IPS-18a (cell line): ENCODE results near the gene ARHGAP20.
A peak's percentile ranks its signal among the peaks of the same experiment; 100 is the strongest.

ENCODE experiments used
- H3K27ac ChIP-seq: one replicate; pipeline ENCODE4 v1.5.1; 2013; ENCODE audit warnings: low read length
- H3K27me3 ChIP-seq: one replicate; pipeline ENCODE4 v1.6.1; 2013; ENCODE audit warnings: mild to moderate bottlenecking, low read length; ENCODE audit not compliant: control insufficient read depth, insufficient read depth
- H3K36me3 ChIP-seq: one replicate; pipeline ENCODE4 v1.6.1; 2013; ENCODE audit warnings: low read depth, low read length; ENCODE audit not compliant: control insufficient read depth
- H3K4me1 ChIP-seq: one replicate; pipeline ENCODE4 v1.6.1; 2013; ENCODE audit warnings: low read depth, low read length; ENCODE audit not compliant: control insufficient read depth
- H3K4me3 ChIP-seq: one replicate; pipeline ENCODE4 v1.5.1; 2013; ENCODE audit warnings: low read length
- H3K9ac ChIP-seq: one replicate; pipeline ENCODE4 v1.6.1; 2013; ENCODE audit warnings: mild to moderate bottlenecking, low read length, moderate library complexity
- H3K9me3 ChIP-seq: one replicate; pipeline ENCODE4 v1.6.1; 2013; ENCODE audit warnings: low read depth, low read length; ENCODE audit not compliant: control insufficient read depth

Gene ARHGAP20

DNA sequence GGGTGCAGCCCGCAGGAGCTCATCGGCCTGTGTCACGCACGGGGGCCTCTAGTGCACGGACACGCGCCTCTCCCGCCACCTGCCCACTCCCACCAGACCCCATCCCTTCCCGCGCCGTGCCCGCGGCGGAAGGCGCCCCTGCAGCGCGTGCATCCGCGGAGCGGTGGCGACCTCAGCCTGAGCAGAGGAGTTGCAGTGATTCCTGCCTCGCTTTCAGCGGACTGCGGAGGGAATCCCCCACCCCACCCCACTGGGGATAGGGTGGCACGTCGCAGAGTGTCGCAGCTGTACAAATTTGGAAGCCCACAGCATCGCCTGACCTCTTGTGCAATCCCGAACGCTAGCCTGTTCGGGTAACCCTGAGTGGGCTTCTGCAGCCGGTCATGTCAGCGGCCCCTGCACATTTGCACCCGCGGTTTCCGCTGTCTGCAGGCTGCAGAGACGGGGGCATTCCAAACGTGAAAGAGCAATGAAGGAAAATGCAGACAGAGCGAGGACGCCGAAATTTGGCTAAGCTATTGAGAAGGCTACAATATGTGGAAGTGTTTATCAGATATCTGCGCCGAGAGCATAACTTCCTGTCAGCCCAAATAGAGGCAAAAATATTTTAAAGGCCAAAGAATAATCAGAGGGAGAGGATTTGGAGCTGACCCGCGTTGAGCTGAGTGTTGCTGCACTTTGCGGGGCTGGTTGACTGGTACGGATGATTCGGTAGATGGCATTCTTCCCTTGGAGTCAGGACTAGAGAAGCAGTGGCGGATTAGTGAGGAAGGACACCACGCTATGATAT lies 617 bp upstream of the ARHGAP20 start:
- no peak overlapping the region for H3K9ac ChIP-seq
- peaks cover 78% of the 10 kb centered on the region for H3K27me3 ChIP-seq
- peak overlapping the region; percentile 63 for H3K4me3 ChIP-seq
- H3K36me3 ChIP-seq = no peaks in the 10 kb centered on the region
- no peak overlapping the region for H3K27ac ChIP-seq
- no peaks in the 10 kb centered on the region for H3K9me3 ChIP-seq
- H3K4me1 ChIP-seq = peaks cover 9% of the 10 kb centered on the region

DNA sequence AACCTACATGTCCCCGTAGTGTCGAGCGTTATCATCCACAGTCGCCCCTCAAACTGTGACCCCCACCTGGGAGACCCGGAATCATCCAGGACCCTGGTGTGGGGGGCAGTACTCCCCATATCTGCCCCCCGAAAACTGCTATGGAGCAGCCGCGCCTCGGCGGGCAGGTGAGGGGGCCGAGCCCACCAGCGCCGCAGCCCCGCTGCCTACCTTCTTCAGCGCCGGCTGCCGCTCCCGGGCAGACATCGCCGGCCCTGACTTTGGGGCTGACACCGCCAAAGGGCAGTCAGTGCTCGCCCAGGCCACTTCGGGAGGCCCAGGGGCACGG lies 825 bp downstream of the ARHGAP20 start:
- H3K27ac ChIP-seq = no peak overlapping the region
- H3K9ac ChIP-seq = no peak overlapping the region
- no peaks in the 10 kb centered on the region for H3K9me3 ChIP-seq
- peak overlapping the region; percentile 53 for H3K4me3 ChIP-seq
- H3K27me3 ChIP-seq = peaks cover 74% of the 10 kb centered on the region
- H3K4me1 ChIP-seq = peaks cover 9% of the 10 kb centered on the region
- no peaks in the 10 kb centered on the region for H3K36me3 ChIP-seq

DNA sequence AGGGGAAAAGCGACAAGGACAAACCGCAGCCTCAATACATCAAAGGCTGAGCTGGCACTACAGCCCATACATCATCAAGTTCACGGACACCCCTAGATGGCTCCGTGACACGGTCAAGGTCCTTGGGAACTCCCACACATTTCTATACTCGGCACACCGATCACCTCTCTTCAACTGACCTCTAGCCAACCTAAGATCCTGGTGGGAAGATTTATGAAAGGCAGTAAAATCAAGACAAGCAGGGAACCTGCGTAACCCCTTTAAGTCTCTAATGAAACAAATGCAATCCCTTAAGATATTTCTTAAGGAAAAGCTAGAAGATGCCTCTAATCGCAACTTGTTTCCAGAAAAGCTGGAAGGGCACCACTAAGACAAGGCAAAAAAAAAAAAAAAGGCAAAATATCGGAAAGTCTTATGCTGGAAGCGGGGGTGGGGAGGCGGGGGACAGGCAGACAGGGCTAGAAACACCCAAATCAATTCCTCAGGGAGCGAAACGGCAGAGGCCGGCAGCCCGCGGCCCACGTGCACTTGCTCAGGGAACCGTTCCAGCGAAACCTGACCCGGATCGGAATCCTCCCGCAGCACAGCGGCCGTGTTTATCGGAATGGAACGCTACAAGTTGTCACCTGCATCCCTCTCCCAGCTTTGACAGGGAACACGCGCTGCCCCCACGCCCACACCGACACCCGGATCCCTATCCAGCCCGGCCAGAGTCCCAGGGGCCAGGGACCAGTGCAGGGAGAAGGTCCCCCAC lies 1.4 kb downstream of the ARHGAP20 start:
- Histone ChIP-seq H3K4me1 (peaks cover 9% of the 10 kb centered on the region), H3K27me3 (peaks cover 73% of the 10 kb centered on the region), H3K4me3 (peak overlapping the region; percentile 53), H3K36me3 (no peaks in the 10 kb centered on the region), H3K9me3 (no peaks in the 10 kb centered on the region), H3K27ac (no peak overlapping the region), H3K9ac (no peak overlapping the region)

GRCh38 chr11:110704210-110704864 lies 7.9 kb downstream of the ARHGAP20 start:
- H3K36me3 ChIP-seq = no peaks in the 10 kb centered on the region
- H3K4me3 ChIP-seq = no peak overlapping the region
- H3K27me3 ChIP-seq = peaks cover 11% of the 10 kb centered on the region
- H3K9ac ChIP-seq = no peak overlapping the region
- H3K4me1 ChIP-seq = no peaks in the 10 kb centered on the region
- H3K27ac ChIP-seq = no peak overlapping the region
- H3K9me3 ChIP-seq = no peaks in the 10 kb centered on the region

DNA sequence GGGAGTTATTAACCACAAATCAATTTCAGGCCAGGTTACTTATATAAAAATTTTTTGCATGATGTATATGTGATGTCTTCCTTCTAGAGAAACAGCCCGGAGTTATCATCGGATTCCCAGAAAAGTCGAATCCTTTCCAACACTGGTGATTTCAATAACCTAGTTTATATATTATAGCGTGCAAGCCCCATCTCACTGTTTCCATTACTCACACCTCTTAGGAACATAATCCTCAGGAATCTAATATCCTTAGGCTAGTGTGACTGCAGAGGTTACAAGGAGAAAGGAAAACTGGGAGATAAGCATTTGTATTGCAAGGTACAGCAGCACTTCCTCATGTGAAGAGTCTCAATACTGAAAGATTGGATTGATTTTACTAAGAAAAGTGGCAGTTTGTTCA lies 20.3 kb downstream of the ARHGAP20 start:
- no peaks in the 10 kb centered on the region for H3K9me3 ChIP-seq
- no peak overlapping the region for H3K9ac ChIP-seq
- H3K27me3 ChIP-seq = no peaks in the 10 kb centered on the region
- H3K36me3 ChIP-seq = no peaks in the 10 kb centered on the region
- no peak overlapping the region for H3K4me3 ChIP-seq
- no peaks in the 10 kb centered on the region for H3K4me1 ChIP-seq
- H3K27ac ChIP-seq = no peak overlapping the region

DNA sequence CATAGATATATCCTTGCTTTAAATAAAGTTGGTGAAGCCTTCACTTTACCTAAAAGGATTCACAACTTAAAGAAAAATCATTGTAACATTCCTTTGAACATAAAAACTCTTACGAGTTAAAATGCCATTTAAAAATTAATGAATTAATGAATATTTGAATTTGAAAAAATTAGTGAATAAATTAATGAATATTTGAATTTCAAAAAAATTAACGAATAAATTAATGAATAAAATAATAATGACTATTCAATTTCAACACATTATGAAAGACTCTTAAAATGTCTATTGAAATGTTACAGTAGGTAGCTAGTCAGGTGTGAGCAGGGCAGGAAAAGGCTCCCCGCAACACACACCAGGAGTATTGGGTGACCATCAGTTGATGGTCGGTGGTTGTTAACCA lies 22.9 kb downstream of the ARHGAP20 start:
- H3K4me1 ChIP-seq = no peaks in the 10 kb centered on the region
- no peak overlapping the region for H3K9ac ChIP-seq
- no peaks in the 10 kb centered on the region for H3K27me3 ChIP-seq
- no peaks in the 10 kb centered on the region for H3K9me3 ChIP-seq
- H3K4me3 ChIP-seq = no peak overlapping the region
- H3K27ac ChIP-seq = no peak overlapping the region
- H3K36me3 ChIP-seq = no peaks in the 10 kb centered on the region

DNA sequence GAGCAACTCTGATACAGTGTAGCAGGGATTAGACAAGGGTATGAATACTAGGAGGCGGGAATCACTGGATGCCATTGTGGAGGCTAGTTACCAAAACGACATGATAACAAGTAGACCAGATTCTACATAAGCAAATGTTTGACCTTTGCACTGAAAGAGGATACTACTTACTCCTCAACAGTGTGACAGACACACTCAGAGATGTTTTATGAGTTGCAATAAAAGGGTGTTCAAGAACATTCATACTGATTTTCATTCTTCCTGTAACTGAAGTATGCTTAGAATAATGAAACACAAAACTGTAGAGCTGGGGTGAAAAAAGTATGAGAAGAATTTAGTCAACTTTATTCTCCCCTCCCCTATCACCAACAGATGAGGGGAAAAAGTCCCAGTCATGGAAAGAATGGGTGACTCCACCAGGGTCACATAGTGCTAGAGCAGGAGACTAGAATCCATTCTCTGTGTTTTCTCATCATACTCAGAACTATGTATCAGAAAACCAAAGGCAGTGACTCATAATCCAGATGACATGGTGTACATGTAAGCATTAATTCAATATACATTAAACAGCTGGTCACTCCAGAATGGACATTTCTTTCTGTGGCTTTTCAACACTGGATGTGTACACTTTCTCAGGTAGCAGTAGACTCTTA lies 32.8 kb downstream of the ARHGAP20 start:
- Histone ChIP-seq H3K4me1 (no peaks in the 10 kb centered on the region), H3K27me3 (no peaks in the 10 kb centered on the region), H3K4me3 (no peak overlapping the region), H3K36me3 (no peaks in the 10 kb centered on the region), H3K27ac (no peak overlapping the region), H3K9ac (no peak overlapping the region), H3K9me3 (no peaks in the 10 kb centered on the region)

- H3K27ac ChIP-seq = no peak overlapping the region
- no peaks in the 10 kb centered on the region for H3K27me3 ChIP-seq
- no peaks in the 10 kb centered on the region for H3K9me3 ChIP-seq
- H3K4me1 ChIP-seq = no peaks in the 10 kb centered on the region
- no peaks in the 10 kb centered on the region for H3K36me3 ChIP-seq
- no peak overlapping the region for H3K4me3 ChIP-seq
- H3K9ac ChIP-seq = no peak overlapping the region
These were observed 36.7 kb downstream of the ARHGAP20 start for GRCh38 chr11:110675548-110675947.

- Histone ChIP-seq H3K27ac (no peak overlapping the region), H3K4me3 (no peak overlapping the region), H3K9ac (no peak overlapping the region), H3K9me3 (no peaks in the 10 kb centered on the region), H3K36me3 (no peaks in the 10 kb centered on the region), H3K27me3 (no peaks in the 10 kb centered on the region), H3K4me1 (no peaks in the 10 kb centered on the region)
These were observed 46.4 kb downstream of the ARHGAP20 start for GRCh38 chr11:110665689-110666465.

GRCh38 chr11:110655967-110656366 lies 56.3 kb downstream of the ARHGAP20 start:
- Histone ChIP-seq H3K36me3 (no peaks in the 10 kb centered on the region), H3K4me1 (no peaks in the 10 kb centered on the region), H3K9ac (no peak overlapping the region), H3K27me3 (no peaks in the 10 kb centered on the region), H3K27ac (no peak overlapping the region), H3K9me3 (peaks cover 7% of the 10 kb centered on the region), H3K4me3 (no peak overlapping the region)

DNA sequence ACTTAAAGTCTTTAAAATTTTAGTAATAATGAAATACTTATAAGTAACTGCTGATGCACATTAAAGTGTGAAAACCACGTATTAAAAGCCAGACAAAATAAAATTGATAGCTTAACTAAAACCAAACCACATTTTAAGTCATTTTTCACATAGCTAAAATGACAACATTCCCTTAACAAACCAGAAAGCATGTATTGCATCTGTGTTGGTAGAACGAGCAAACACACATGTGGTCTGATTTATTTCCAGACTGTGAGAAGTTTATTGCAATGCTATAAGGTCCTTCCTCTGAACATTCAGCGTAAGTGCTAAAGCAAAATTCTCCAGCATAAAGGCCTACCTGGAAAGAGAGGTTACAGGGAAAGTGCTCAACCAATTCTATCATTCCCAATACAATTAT lies 57.8 kb downstream of the ARHGAP20 start:
- Histone ChIP-seq H3K4me1 (no peaks in the 10 kb centered on the region), H3K9me3 (peaks cover 7% of the 10 kb centered on the region), H3K27ac (no peak overlapping the region), H3K4me3 (no peak overlapping the region), H3K27me3 (no peaks in the 10 kb centered on the region), H3K36me3 (no peaks in the 10 kb centered on the region), H3K9ac (no peak overlapping the region)
